ENCODE data around the gene PERP.
"Not testable (repeated sequence)": the region's sequence is repeated elsewhere in the genome, so short reads cannot be mapped to it uniquely, and the experiment has no call there.

PERP gene

DNA sequence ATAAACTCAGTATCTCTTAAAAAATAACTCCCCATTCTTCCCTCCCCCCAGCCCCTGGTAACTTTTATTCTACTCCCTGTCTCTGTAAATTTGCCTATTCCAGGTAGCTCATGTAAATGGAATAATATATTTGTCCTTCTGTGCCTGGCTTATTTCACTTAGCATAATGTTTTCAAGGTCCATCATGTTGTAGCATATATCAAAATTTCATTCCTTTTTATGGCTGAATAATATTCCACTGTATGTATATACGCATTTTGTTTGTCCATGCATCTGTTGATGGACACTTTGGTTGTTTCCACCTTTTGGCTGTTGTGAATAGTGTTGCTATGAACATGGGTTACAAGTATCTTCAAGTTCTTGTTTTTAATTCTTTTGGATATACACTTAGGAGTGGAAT lies 13.0 kb downstream of the PERP start:
- no peak overlapping the region for H3K27ac Mint-ChIP-seq
- DNase-seq (ENCODE audit: low spot score in 2 of 2) (no peak), ATAC-seq (ENCODE audit: low read depth) (no peak)
- H3K9me3 Mint-ChIP-seq = peaks cover 6% of the 10 kb centered on the region
- no peak overlapping the region for H3K4me3 Mint-ChIP-seq
- peaks cover 3% of the 10 kb centered on the region for H3K36me3 Mint-ChIP-seq
- H3K27me3 Mint-ChIP-seq = peaks cover 13% of the 10 kb centered on the region
- peaks cover 2% of the 10 kb centered on the region for H3K4me1 Mint-ChIP-seq

DNA sequence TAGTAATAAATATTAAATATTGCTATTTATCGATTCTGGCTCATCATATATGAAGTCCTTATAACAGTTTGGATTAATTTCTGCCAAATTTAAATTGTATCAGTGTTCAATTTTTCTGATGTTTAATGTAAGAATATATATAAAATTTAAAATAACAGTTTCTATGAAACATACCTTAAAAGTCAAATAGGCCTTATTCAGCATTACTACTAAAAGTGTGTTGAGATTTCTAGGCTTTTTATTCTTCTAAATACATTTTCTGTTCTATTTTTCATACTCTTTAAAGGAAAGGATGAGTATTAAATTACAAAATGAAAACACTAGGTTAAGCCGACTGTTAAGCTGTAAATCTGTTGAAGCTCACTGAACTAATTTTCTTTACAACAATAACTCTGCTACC lies 13.6 kb downstream of the PERP start:
- ATAC-seq (ENCODE audit: low read depth) (no peak), DNase-seq (ENCODE audit: low spot score in 2 of 2) (no peak)
- H3K27me3 Mint-ChIP-seq = peaks cover 13% of the 10 kb centered on the region
- H3K4me3 Mint-ChIP-seq = no peak overlapping the region
- H3K4me1 Mint-ChIP-seq = peaks cover 2% of the 10 kb centered on the region
- no peak overlapping the region for H3K27ac Mint-ChIP-seq
- peaks cover 3% of the 10 kb centered on the region for H3K36me3 Mint-ChIP-seq
- H3K9me3 Mint-ChIP-seq = peaks cover 6% of the 10 kb centered on the region

DNA sequence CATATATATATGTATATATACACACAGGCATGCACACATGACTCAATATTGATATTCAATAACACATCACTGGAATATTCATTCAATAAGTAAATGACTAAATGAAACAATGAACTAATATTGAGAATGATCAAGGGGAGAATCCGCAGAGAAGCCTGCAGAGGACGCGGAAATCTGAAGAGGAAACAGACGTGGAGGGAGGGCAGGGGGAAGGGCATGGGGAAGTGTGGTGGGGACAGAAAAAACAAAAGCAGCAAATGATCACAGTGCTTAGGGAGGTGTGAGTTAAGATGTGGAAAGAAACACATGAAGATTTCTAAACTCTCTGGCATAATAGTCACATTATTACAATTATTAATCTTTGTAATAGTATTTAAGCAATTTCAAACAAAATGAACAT lies 14.5 kb downstream of the PERP start:
- Mint-ChIP-seq H3K36me3 (no peaks in the 10 kb centered on the region), H3K27me3 (peaks cover 8% of the 10 kb centered on the region), H3K27ac (no peak overlapping the region), H3K4me1 (peaks cover 2% of the 10 kb centered on the region), H3K4me3 (no peak overlapping the region), H3K9me3 (peaks cover under 1% of the 10 kb centered on the region)
- DNase-seq (ENCODE audit: low spot score in 2 of 2) (no peak), ATAC-seq (ENCODE audit: low read depth) (no peak)

DNA sequence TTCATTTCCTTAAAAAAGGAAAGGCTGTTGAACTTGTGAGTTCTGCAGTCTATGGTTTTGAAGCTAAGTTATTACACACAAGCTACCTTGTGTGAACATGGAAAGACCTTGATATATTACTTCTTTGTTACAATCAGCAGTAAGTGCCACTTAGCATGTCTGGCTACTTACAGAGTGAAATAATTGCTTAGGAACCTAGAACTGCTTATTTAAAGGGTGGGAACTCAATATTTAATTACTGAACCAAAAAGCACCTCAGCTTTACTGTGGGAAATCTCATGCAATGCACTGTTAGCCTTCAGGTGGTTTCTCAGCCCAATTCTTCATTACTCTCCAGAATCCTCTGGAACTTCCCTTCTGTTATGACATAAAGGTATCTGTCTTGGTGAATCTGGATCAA lies 17.9 kb downstream of the PERP start:
- no peak for DNase-seq (ENCODE audit: low spot score in 2 of 2)

DNA sequence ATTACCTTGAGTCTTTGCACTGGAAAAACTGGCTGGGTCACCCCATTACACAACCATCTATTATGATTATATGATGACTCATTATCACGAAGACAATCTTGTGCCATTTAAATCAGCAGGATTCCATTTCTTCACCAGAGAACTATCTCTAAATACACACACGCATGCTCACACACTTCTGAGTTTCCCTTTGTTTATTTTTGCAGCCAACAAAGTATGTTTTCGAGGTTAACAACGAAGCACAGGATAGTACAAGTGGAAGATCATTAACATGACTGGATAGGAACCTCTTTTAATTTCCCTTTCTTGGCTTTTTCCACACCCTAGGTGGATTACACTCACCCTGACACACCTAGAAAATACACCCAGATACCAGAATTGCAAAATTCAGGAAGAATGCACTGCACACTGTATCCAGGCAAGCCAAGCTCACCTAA lies 18.9 kb downstream of the PERP start:
- H3K4me3 Mint-ChIP-seq = no peak overlapping the region
- no peaks in the 10 kb centered on the region for H3K9me3 Mint-ChIP-seq
- DNase-seq (ENCODE audit: low spot score in 2 of 2) (no peak), ATAC-seq (ENCODE audit: low read depth) (no peak)
- peaks cover 7% of the 10 kb centered on the region for H3K27me3 Mint-ChIP-seq
- peaks cover 2% of the 10 kb centered on the region for H3K4me1 Mint-ChIP-seq
- H3K36me3 Mint-ChIP-seq = no peaks in the 10 kb centered on the region
- no peak overlapping the region for H3K27ac Mint-ChIP-seq

More for the DNA sequence above, 17.9 kb downstream of the PERP start:
- peaks cover 7% of the 10 kb centered on the region for H3K27me3 Mint-ChIP-seq
- no peaks in the 10 kb centered on the region for H3K36me3 Mint-ChIP-seq
- no peak overlapping the region for H3K27ac Mint-ChIP-seq
- H3K4me3 Mint-ChIP-seq = no peak overlapping the region
- peaks cover 2% of the 10 kb centered on the region for H3K4me1 Mint-ChIP-seq
- ATAC-seq (ENCODE audit: low read depth) = no peak
- no peaks in the 10 kb centered on the region for H3K9me3 Mint-ChIP-seq

DNA sequence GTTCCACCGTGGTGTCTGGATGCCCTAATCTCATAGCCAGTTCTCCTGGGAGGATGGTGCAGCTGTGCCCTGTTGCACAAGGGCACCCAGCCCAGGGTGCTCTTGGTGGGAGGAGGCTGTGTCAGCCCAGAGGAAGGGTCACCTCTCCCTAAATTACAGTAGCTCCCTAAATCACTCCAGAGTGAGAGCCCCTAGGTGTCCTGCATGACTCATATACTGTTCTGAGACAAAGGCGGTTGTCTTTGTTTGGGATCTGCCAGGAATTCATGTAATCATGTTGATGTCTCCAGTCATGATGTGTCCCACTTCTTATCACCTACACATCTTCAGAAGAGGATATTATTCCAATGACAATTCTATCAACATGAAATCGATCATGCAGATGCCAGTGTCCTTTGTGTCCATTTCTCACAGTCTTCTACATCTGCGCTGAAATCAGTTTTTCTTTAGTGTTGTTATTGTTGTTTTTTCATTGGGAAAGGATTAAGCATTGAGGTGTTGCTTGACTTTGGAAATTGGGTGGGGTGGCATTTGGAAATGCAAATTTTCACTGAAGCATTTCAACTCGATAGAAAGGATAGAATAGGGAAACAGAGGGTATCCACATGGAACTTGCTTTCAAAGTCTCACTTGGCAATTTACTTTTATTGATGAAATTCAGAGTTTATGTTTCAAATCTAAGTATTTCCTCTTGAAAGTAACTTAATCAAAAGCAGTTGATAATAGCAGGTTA lies 19.5 kb downstream of the PERP start:
- ATAC-seq (ENCODE audit: low read depth) (no peak), DNase-seq (ENCODE audit: low spot score in 2 of 2) (no peak)
- H3K27ac Mint-ChIP-seq = no peak overlapping the region
- no peak overlapping the region for H3K4me3 Mint-ChIP-seq
- H3K4me1 Mint-ChIP-seq = peaks cover 2% of the 10 kb centered on the region
- H3K9me3 Mint-ChIP-seq = no peaks in the 10 kb centered on the region
- H3K36me3 Mint-ChIP-seq = no peaks in the 10 kb centered on the region
- H3K27me3 Mint-ChIP-seq = peaks cover 9% of the 10 kb centered on the region

DNA sequence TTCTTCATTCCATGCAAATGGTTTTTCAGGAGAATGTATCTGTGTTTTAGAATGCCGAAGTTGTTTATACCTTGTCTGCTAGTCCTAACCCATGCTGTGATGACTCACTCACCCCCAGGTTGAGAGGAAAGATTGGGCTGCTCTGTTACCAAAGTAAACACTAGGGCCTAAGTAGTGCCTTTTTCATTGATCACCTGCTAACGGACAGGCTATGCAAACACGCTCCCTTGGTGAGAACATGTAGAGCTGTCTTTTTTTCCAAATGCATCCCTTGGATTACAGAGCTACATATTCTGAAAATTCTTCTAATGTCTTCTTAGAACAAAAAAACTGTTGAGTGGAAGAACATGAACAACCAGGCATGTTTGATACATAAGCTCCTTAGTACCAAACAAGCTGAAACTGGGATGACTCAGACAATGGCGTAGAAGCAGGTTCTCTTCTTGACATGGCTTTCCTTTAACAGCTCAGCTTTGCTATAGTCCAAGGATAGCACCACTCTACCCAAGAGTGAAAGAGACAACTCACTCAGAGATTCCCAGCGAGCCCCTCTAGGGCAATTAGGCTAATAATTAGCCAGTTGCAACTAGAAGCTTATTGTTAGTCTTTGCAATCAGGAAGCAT lies 20.5 kb downstream of the PERP start:
- H3K4me1 Mint-ChIP-seq = no peaks in the 10 kb centered on the region
- H3K36me3 Mint-ChIP-seq = no peaks in the 10 kb centered on the region
- H3K27ac Mint-ChIP-seq = no peak overlapping the region
- ATAC-seq (ENCODE audit: low read depth) (no peak), DNase-seq (ENCODE audit: low spot score in 2 of 2) (no peak)
- no peak overlapping the region for H3K4me3 Mint-ChIP-seq
- peaks cover 11% of the 10 kb centered on the region for H3K27me3 Mint-ChIP-seq
- no peaks in the 10 kb centered on the region for H3K9me3 Mint-ChIP-seq

DNA sequence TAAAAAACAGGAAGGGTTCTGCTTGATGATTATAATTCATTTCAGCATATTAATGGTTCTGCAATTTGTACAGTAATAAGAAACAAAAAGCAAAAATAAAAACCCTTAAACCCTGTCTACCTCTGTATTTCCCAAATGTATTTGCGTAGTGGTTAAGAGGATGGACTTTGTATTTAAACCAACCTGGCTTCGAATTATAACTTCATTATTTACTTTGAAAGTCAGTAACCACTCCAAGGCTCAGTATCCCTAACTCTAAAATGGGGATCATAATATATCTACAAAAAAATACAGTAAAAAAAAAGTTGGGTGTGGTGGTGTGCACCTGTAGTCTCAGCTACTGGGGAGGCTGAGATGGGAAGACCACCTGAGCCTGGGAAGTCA lies 21.4 kb downstream of the PERP start:
- Mint-ChIP-seq H3K4me3 (no peak overlapping the region), H3K9me3 (no peaks in the 10 kb centered on the region), H3K27me3 (peaks cover 15% of the 10 kb centered on the region), H3K27ac (no peak overlapping the region), H3K36me3 (no peaks in the 10 kb centered on the region), H3K4me1 (no peaks in the 10 kb centered on the region)
- ATAC-seq (ENCODE audit: low read depth) = no peak
- no peak for DNase-seq (ENCODE audit: low spot score in 2 of 2)

DNA sequence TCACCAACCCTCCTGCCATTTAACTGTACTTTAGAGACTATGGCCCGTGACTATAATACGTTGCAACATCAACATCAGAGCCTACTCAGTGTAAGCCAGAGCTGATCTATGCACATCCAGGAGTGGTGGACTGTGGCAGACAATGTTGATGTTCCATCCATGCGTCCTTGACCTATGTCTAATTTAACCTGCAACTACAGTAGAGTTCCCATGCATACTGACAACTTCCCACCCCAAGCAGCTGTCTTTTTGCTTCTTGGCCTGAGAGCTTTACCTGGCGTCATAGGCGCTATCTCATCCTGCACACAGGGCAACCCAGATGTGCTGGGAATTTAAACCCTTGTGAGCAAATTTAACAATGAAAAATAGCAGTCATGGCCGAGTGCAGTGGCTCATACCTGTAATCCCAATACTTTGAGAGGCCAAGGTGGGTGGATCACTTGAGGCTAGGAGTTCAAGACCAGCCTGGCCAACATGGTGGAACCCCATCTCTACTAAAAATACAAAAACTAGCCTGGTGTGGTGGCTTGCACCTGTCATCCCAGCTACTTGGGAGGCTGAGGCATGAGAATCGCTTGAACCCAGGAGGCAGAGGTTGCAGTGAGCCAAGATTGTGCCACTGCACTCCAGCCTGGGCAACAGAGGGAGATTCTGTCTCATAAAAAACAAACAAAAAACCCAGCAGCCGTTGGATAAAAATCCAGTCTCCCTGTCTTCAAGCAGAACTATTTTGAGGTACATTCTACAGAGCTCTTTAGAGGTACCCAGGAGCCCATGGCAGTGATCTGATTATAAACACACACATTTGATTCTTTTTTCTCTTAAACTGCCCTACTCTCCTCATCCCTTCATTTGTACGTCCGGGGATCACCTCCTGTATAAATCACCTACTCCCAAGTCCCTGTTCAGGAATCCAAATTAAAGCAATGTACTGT lies 22.0 kb downstream of the PERP start:
- no peak overlapping the region for H3K27ac Mint-ChIP-seq
- no peak for DNase-seq (ENCODE audit: low spot score in 2 of 2)
- H3K27me3 Mint-ChIP-seq = peaks cover 16% of the 10 kb centered on the region

DNA sequence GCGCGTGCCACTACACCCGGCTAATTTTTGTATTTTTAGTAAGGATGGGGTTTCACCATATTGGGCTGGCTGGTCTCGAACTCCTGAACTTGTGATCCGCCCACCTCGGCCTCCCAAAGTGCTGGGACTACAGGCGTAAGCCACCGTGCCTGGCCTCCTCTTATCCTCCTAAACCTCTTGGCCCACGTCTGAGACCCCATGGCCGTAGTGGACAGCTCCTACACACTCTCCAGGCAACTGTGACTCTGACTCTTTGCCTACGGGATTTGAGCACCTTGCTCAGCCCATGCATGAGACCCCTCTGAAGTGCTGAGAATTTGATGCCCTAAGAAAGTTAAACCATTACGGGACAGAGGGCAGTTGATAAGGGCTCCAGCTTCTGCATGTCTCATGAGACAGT lies 25.0 kb downstream of the PERP start:
- Mint-ChIP-seq H3K36me3 (no peaks in the 10 kb centered on the region), H3K4me3 (no peak overlapping the region), H3K4me1 (no peaks in the 10 kb centered on the region), H3K9me3 (peaks cover 5% of the 10 kb centered on the region), H3K27me3 (peaks cover 24% of the 10 kb centered on the region), H3K27ac (no peak overlapping the region)
- DNase-seq (ENCODE audit: low spot score in 2 of 2) (no peak), ATAC-seq (ENCODE audit: low read depth) (no peak)

More for the DNA sequence above, 22.0 kb downstream of the PERP start:
- H3K4me3 Mint-ChIP-seq = no peak overlapping the region
- no peaks in the 10 kb centered on the region for H3K36me3 Mint-ChIP-seq
- ATAC-seq (ENCODE audit: low read depth) = no peak
- peaks cover 2% of the 10 kb centered on the region for H3K9me3 Mint-ChIP-seq
- no peaks in the 10 kb centered on the region for H3K4me1 Mint-ChIP-seq

DNA sequence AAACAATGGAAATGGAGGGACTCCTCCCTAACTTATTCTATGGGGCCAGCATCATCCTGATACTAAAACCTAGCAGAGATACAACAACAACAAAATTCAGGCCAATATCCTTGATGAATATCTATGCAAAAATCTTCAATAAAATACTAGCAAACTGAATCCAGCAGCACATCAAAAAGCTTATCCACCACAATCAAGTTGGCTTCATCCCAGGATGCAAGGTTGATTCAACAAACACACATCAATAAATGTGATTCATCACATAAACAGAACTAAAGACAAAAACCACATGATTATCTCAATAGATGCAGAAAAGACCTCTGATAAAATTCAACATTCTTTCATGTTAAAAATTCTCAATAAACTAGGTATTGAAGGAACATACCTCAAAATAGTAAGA lies 27.7 kb downstream of the PERP start:
- H3K4me1 Mint-ChIP-seq; H3K36me3 Mint-ChIP-seq; ATAC-seq (ENCODE audit: low read depth); H3K4me3 Mint-ChIP-seq; DNase-seq (ENCODE audit: low spot score in 2 of 2); H3K27ac Mint-ChIP-seq; H3K9me3 Mint-ChIP-seq: not testable (repeated sequence)
- peaks cover 30% of the 10 kb centered on the region for H3K27me3 Mint-ChIP-seq

DNA sequence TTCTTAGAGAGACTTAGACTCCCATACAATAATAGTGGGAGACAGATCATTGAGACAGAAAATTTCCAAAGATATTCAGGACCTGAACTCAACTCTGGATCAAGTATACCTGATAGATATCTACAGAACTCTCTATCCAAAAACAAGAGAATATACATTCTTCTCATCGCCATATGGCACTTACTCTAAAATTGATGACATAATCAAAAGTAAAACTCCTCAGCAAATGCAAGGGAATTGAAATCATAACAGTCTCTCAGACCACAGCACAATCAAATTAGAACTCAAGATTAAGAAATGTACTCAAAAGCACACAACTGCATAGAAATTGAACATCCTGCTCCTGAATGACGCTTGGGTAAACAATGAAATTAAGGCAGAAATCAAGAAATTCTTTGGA lies 28.7 kb downstream of the PERP start:
- Mint-ChIP-seq H3K36me3 (peaks cover 6% of the 10 kb centered on the region), H3K27ac (no peak overlapping the region), H3K27me3 (peaks cover 35% of the 10 kb centered on the region), H3K4me3 (no peak overlapping the region), H3K9me3 (peaks cover 11% of the 10 kb centered on the region), H3K4me1 (no peaks in the 10 kb centered on the region)
- no peak for DNase-seq (ENCODE audit: low spot score in 2 of 2)
- ATAC-seq (ENCODE audit: low read depth) = no peak

DNA sequence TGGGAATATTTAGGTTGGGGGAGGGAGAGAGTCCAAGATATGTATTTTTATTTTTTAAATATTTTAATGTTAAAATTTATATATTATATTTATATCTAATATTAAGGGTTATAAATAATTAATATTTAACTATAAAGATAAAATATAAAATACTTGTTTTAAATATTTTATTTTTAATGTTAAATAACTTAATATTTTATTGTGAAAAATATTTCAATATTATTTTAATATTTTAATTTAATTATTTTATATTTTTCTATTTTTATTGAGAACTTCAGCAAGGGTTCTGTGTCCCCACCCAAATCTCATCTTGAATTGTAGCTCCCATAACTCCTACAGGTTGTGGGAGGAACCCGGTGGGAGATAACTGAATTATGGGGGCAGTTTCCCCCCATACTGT lies 34.0 kb downstream of the PERP start:
- Mint-ChIP-seq H3K4me3 (no peak overlapping the region), H3K9me3 (peaks cover 11% of the 10 kb centered on the region), H3K27me3 (peaks cover 22% of the 10 kb centered on the region), H3K36me3 (peaks cover 6% of the 10 kb centered on the region), H3K4me1 (no peaks in the 10 kb centered on the region), H3K27ac (no peak overlapping the region)
- ATAC-seq (ENCODE audit: low read depth) (no peak), DNase-seq (ENCODE audit: low spot score in 2 of 2) (no peak)

DNA sequence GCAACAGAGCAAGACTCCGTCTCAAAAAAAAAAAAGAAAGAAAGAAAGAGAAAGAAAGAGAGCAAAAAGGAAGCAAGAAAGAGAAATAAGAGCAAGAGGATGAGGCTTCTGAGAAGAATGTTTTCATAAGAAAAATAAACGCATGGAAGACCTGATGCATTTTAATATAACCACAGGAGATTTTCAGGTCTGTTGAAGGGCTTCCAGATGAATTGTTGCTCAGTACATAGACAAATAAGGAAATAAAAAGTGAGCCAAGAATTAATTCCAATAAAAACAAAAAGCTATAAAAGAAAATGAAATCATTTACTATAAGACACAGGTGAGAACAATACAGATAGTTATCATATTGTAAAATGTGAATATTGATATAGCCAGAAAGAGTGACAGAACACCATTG lies 43.5 kb downstream of the PERP start:
- no peak for ATAC-seq (ENCODE audit: low read depth)
- no peaks in the 10 kb centered on the region for H3K4me1 Mint-ChIP-seq
- no peak overlapping the region for H3K4me3 Mint-ChIP-seq
- DNase-seq (ENCODE audit: low spot score in 2 of 2) = no peak
- peaks cover 4% of the 10 kb centered on the region for H3K9me3 Mint-ChIP-seq
- H3K27me3 Mint-ChIP-seq = peaks cover 6% of the 10 kb centered on the region
- H3K27ac Mint-ChIP-seq = no peak overlapping the region
- no peaks in the 10 kb centered on the region for H3K36me3 Mint-ChIP-seq
